Activated naive CD4-positive, alpha-beta T cell treated with Interleukin-2 at 50 U/mL for 16 hours (primary cell): ENCODE results near the gene EPHA4.

ENCODE experiments used
- DNase-seq: peaks from one replicate; pipeline ENCODE4 v3.0.0-alpha.2; 2020

Gene EPHA4

DNA sequence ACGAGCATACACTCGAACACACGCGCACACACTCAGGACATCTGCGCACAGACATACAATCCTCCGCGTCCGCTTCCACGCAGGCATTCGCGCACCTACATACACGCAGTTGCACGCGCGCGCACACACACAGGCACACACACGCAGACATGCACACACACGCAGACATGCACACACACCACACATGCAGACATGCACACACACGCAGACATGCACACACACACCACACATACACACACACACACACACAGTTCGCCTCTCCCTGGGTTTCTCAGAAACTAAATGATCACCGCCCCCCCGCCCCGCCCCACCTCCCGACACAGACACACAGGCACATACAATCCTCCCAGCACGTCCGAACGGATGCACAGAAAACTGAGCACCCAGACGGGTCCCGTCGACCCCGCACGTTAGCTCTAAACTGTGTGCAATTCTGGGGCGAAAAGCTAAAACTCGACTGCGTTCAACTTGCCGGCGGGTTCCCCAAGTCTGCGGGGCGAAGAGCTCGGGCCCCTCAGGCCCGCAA is 1.0 kb downstream of the EPHA4 start:
- peak; percentile 46 for DNase-seq

DNA sequence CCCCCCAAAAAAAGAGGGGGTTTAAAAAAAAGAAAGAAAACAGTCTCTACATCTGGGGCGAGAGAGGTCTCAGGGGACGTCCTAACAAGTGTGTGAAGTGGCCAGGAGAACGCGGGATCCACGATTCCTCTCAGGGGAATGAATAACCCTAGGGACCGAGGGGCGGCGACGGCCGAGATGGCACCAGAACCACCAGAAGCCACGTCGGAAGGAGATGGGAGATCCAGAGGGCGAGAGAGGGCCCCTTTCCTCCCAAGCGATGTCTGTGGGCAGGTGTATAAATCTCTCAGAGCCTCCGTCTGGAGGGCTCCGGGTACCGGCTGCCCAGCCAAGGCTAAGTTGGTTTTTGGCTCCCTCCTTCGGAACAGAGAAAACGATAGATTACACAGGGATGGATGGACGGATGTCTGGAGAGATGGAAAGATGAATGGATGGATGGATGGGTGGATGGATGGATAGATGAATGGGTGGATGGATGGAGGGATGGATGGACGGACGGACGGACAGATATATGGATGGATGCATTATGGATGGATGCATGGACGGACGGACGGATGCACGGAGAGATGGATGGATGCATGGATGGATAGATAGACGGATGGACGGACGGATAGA is 1.7 kb downstream of the EPHA4 start:
- DNase-seq, result peak; percentile 25

DNA sequence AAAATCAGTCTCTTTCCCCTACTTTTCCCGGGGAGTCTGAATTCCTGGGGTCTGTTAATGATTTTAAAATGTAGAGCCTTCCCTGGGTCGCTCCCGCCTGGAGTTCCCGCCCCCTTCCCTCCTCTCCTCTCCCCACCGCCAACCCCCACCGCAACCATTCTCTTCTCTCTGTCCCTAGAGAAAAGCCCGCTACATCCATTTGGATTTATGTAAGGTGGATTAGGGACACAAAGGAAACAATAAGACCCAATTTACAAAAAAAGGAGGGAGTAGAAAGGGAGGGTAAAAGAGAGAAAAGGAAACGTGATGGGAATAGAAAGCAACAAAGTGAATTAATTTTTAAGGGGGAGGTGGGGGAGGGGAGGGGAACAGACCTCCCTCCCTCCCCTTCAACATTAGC is 2.2 kb downstream of the EPHA4 start:
- no peak for DNase-seq

DNA sequence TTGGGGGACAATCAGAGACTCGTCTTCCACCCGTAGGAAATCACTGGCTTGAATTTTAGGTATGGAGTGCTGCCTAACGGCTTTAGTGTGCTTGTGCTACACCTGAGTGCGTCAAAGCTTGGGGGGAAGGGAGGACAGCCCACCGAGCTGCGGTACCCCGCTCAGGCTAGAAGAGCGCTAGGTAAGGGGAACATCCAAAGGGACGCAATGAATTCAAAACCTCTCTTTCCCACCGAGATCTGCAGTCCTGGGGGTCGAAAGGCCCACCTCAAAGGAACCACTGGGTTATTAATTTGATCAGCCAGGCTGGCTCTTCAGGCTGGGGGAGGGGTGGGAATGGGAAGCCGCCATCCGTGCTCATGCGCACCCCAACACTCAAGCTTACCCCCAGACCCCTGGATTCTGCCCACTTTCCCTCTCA is 2.7 kb downstream of the EPHA4 start:
- DNase-seq, result no peak

DNA sequence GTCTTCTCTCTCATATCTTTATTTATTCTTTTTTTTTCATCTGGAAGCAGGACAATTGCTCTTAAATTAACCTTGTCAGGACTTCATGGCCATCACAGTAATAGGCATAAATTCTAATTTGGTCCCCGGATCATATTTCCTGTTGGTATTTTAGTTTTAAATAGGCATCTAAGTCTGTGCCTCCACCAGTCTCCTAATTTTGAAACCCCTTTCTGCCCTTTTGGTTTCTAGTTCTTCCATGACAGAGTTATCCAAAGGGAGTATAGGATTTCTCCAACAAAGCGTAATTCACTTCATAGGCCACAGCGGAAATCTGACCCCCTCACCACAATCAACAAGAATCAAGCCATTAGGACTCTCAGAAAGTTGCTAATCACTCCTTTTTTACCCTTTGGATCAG is 3.8 kb downstream of the EPHA4 start:
- no peak for DNase-seq

DNA sequence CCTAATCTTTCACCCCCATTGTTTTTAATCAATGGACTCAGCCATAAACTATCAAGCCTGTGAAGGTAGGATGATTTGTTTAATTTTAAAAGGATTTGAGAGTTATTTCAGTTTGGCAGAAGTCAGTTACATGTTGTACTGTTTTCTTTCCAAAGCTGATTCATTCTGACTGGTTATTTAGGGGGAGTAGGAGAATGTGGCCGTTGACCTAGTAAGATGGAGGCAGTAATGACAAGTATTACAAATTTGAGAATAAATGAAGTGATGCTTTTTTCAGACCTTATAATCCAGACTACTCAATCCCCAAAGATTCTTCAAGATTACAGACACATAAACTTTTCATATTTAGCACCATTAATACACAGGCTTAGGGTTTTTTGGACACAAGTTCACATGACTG is 4.3 kb downstream of the EPHA4 start:
- DNase-seq, result no peak

DNA sequence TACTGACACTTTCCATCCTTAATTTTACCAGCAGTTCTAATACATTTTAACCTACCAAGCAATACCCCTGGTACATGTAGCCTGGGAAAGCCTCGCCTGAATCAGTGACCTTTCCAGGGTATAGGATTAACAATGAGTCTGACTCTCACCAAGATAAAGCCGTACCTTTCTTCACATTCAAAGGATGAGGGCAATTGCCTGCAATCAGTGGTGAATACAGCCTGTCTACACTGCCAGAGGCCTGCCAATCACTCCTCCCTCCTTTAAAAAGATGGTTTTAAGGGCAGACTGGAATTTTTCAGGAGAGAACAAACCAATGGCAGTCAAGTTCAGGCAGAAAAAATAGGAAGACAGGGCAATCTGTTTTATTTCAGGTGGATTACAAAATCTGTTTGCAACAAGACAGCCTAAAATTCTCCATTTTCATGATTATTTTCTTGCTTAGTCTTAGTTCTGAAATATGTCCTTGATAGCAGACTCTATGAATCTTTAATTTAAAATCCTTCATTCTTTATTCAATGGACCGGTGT is 4.8 kb downstream of the EPHA4 start:
- no peak for DNase-seq

DNA sequence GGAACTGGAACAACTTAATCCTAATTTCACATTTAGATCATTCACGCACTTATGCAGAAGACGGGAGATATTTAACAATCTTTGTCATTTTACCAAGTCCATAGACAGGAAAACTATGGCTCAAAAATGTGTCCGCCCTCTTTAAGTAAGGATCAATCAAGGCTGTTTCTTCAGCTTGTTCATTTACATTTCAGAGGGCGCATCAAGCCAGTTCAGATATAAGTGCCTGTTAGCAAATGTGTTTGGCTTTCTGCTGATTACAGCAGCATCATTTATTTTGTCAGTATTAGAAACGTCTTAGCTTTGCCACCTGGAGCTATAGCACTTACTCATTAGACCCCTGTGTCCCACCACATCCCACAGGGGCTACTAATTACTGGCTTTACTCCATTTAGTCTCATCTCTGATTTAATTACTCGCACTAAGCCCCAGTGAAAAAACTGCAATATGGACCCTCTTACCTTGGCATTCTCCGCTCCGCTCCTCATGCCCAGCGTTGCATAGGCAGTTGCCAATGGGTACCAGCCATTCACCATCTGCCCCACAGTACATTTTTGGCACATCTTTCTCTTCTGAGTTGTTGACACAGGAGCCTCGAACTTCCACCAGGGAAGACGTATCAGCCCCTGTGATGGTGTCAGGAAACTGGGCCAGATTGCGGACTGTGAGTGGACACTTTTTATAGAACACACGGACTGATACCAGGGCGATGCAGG is 8.7 kb downstream of the EPHA4 start:
- no peak for DNase-seq

DNA sequence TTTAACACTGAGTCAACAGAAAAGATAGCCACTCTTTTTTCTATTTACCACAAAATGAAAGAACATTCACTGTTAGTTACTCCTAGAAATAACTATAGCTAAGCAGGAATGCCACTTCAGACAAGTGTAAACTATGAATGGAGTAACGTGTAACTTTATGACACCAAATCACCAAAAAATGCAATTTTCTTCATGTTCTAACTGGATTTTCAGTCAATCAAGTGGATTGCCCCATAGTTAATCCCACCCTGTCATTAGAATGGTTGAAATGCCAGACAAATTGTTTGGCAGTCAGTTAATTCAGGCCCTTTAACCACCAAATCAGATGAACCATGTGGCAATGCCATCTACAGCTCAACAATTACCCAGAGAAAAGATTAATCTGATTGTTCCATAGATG is 9.9 kb downstream of the EPHA4 start:
- no peak for DNase-seq

DNA sequence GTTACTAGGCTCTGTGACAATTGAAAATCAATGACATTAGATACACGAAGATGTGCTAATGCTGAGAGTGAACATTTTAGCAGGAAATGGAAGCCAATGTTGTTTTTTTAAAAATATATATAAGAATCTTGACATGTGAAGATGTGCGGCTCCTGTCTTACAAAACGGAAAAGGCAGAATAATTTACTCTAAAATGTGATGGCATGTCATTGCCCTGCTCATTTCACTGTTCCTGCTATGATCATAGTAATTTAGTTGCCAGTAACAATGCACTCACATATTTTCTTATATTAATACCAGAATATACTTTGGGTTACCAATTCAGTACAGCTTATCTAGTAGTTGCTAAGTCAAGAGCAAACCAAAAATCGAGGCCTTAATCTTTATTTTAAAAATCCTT is 10.3 kb downstream of the EPHA4 start:
- DNase-seq, result no peak

DNA sequence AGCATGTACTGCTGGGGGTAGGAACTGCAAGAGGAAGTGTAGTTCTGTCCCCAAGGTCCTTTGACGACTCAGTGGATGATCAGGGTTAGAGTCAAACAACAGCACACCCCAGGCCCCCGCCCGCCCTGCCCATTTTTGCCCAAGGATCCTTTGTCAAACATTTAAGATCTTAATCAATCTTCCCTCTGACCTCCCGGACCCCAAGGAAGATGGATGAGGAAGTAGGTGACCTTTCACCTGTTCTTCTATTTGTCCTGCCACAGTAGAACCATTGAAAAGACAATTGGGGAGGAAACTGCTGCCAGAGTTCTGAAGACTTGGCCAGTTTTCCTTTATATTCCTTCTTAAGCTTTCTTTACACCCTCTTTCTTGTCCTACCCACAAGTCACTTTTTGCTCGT is 12.1 kb downstream of the EPHA4 start:
- DNase-seq, result no peak

DNA sequence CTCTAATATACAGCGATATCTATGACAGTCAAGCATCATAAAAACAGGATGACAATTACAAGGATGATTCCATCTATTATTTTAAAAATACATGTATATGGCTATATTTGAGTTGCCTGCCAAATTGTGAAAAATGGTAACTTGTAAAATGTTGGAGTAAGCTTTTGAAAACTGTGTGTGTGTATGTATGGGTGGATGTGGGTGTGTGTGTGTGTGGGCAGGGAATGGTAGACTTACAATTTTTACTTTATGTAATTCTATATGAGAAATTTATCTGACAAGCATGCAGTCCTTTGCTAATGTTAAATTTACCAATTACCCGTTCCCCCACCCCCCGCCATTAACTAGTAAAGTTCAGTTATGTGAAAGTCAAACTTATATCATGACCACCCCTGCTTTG is 14.0 kb downstream of the EPHA4 start:
- DNase-seq, result no peak

DNA sequence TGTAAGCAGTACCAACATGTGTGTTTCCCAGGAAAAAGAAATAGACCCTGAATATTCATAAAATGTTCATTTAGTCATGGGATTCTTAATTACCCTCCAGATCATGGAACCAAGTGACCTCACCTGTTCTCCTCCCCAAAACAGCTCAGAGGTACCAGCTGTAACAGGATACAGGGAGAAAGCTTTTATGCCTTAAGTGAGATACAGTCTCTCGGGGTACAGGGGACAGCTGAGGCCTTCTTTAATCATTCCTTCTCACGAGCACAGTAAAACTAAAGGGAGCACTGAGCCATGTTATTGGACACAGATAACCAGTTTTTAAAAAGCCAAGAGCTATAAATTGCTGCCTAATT is 16.6 kb downstream of the EPHA4 start:
- DNase-seq, result no peak

DNA sequence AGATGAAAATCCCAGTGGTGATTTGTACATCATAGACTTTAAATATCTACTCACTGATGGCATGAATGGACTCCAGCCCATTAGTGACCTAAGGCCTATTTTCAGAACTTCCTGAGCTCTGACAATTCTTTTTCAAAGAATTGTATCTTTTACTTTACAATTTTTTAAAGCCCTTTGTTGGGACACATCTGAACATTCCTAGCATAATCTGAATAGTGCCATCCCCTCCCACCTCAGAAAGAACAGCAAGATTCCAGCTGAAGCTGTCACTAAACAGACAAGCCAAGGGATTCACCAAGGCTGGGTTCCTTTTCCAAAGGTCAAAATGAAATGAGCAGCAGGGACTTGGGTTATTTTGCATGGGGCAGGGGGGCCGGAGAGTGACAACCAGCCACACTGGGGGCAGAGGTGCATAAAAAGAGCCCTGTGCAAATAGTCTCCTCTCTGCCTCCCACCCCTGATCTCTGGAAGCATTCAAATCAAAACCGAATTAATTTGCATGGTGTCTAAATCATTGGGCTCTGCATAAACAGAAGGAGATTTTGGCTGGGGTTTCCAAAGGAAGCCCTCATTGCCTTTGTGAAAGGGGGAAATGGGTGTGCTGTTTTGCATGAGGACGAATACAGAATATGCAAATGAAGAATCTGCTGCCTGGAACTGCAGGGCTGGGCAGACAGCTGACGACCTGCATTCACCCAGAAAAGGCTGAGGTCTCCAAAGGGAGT is 17.2 kb downstream of the EPHA4 start:
- peak; percentile 7 for DNase-seq

DNA sequence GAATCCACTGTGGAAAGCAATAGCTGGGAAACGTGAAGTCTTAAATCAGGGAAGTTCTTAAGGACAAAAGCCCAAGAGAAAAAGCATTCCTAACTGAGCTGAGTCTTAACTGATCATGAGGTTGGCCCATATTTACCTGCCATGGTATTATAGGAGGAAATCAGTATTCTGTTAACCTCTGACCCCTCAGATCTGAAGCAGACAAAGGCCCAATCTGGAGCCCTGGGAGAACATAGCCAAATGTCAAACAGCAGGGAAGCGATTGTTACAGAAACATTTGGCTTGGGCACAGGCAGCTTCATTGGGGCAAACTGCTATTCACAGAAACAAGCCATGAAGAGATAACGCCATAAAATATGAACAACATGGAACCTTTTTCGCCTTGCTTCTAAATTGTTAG is 18.8 kb downstream of the EPHA4 start:
- no peak for DNase-seq

DNA sequence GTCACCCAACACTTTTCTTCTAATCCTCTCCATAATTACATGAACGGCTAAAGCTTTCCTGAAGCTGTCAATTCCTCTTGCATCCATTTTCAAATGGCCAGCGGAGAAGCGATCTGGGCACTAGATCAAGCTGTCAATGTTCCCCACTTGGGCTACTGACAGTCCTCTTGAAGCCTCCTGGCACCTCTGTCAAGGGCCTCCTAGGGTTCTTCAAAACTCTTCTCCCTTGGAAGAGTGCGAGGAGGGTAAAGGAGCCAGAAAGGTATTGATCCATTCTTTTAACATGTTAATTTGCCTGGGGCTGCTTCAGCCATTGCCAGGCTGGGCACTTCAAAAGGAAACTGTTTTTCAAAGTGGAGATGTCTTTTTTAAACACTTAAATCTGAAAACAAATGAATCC is 19.8 kb downstream of the EPHA4 start:
- no peak for DNase-seq

DNA sequence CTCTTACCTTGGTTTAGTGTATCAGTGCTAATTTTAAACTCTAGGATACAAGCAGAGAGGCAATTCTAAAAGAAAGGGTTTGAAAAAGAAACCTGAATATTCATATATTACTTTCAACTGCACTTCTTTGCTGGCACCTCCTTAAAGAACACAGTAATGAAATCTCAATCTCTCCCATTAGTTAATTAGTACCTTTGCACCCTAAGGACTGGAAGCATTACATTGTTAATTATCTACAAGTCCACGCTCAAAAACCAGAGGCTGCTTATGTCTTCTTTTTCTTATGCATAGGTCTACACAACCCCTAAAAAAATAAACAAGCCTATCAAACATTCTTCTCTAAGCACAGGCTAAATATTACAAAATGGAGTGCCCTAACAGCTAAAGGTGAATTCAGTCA is 20.2 kb downstream of the EPHA4 start:
- DNase-seq, result no peak

DNA sequence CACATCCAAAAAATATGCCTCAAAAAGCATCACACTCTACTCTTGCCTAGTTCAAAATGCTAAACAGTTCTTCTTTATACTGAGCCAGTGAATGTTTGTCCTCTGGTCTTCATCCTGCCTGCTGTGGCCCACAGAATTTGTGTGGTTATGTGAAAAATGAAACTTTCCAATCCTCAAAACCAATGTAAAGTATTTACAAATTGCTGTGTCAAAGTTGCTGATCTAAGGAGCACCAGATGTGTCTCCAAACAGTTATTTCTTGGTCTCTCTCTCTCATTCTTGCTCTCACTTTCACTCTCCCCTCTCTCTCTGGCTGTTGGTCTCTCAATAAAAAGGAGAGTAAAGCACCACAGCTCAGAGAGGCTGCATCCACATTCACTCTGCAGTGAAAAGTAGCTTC is 23.0 kb downstream of the EPHA4 start:
- DNase-seq, result no peak

DNA sequence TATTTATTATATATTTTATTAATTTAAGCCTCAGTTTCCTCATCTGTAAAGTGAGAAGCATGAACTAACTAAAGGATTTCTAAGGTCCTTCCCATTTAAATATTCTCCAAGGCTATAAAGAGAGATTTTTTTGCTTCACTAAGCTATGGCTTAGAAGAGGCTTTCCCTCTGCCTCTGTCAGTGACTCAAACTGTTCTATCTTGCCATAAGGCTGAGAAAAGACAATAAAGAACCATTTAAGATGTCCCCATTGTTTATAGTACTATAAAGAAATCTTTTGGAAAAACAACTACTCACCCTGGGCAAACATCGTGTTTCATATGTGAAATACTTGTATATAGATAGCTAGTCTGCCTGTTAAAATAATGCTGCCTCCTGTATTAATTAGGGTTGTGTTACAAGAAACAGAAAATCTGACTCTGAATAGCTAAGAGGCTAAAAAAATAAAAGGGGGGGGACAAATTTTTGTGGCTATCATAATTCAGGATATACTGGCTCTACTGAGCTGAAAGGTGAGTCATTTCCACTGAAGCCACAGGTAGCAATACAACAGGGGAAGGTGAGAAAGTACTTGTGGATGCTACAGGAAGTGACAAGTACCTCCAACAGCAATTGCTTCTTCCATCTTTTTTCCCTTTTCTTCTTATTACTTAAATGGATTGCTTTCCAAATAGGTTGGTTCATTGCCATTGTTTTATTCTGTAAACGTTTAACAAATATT is 25.4 kb downstream of the EPHA4 start:
- no peak for DNase-seq

DNA sequence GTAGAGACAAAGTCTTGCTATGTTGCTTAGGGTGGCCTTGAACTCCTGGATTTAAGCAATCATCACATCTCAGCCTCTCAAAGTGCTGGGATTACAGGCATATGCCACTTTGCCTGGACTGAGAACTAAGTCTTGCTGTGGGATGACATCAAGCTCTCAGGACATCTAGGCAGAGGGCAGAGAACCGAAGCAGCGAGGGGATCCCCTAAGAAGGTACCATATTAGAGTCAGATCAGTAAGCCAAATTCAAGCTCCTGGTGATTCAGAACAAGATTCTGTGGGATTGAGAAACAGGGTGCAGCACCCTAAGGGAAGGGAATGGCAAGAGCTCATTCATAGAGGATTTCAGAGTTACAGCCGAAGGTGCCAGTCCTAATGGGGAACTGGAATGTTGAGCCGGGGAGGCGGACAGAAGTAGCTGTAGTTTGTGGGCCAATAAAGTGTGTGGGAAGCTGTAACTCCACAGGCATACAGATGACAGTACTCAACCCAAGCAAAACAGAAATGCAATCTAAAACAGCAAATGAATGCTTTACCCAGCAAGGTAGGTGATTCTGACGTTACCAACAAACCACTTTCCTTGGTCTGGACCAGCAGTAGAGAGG is 30.9 kb downstream of the EPHA4 start:
- no peak for DNase-seq

DNA sequence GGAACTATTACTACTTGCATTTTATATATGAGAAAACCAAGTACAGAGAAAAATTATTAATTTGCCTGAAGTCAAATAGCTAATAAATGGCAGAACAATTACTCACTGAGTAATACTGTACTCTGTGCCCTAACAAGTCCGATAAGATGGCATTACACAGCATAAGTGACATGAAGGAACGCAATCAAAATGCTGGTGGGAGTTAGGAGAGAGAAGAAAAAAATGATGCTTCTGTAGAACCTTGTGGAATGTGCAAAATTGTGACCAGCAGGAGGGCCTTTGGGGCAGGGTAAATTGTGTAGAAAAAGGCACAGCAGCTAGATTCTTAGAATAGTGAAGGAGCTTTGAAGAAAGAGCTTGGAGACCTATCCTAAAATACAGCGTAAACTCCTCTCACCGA is 32.9 kb downstream of the EPHA4 start:
- DNase-seq, result no peak

DNA sequence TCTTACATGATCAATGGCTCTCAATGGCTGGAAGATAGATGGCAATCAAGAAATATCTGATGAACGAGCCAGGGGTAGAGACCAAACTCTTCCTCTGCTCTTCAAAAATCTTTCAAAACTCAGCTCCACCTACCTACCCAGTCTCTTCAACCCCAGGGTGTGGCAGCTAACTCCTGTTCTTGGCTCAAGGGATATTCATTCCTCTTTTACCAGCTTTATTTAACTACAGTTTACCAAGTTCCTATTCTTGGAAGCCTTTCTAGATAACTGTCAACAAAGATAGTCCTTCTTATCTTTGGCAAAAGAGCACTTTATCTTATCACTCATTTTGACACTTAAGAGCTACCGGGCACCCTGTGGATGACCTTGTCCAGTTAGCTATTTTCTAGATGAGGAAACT is 36.3 kb downstream of the EPHA4 start:
- no peak for DNase-seq

DNA sequence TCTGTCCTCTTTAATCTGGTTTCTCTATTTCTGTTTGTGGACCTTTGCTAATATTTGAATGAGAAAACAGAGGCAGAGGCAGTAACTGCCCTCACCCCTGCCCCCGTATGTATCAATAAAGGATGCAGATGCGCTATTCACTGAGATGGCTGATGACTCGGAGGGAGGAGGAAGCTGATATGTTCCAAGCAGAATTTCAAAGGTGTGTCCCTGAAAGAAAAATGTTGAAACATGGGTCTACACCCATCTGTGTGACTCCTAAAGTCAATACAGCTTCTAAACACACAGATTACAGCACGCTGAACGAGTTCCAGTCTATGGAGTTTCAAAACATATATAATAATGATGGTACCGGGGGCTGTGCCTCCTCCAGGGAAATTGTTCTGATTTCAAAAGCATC is 38.8 kb downstream of the EPHA4 start:
- DNase-seq, result no peak
